Fibroblast of the conjunctiva (primary cell): ENCODE results near the gene SRL.
"Not testable (repeated sequence)": the region's sequence is repeated elsewhere in the genome, so short reads cannot be mapped to it uniquely, and the experiment has no call there.

Experiments
- DNase-seq: peaks from one replicate; pipeline ENCODE4 v3.0.0-alpha.2; 2010; ENCODE audit warnings: low read depth

Gene SRL

DNA sequence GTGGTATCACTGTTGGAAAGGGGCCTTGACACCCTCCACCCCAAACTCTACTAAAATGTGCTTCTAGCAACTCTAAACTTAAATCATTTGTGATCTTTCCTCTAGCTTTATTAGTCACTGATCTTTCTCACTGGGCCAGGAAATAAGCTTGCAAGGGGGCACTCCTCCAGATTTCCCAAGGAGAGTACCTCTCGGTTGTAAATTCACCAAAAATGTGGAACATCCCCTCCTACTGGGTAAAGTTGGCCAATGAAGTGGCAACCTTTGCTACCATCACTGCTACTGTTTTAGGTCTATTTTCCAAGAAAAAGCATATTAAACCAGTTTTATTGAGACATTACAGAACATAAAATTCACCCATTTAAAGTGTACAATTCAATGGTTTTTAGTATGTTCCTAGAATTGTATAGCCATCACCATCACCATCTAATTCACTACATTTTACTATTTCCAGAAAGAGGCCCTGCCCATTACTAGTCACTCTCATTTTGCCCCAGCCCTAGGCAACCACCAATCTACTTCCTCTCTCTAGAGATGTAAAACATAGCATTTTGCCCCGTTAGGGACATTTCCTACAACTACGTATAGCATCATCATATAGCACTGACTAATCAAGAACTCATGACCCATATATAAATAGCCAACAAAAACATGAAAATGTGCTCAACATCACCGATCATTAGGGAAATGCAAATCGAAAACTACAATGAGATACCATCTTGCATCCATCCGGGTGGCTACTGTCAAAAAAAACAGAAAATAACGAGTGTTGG, 81.0 kb downstream of the SRL start:
- DNase-seq, result no peak

GRCh38 chr16:4159726-4160125, 82.2 kb downstream of the SRL start:
- no peak for DNase-seq

- DNase-seq, result no peak
Measured at GRCh38 chr16:4158143-4159093, 83.5 kb downstream of the SRL start.

- no peak for DNase-seq
Measured at GRCh38 chr16:4157376-4157825, 84.5 kb downstream of the SRL start.

DNA sequence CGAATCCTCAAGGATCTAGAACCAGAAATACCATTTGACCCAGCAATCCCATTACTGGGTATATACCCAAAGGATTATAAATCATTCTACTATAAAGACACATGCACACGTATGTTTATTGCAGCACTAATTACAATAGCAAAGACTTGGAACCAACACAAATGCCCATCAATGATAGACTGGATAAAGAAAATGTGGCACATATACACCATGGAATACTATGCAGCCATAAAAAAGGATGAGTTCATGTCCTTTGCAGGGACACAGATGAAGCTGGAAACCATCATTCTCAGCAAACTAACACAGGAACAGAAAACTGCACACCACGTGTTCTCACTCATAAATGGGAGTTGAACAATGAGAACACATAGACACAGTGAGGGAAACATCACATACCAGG, 85.4 kb downstream of the SRL start:
- not testable (repeated sequence) for DNase-seq

- not testable (repeated sequence) for DNase-seq
Measured at GRCh38 chr16:4153364-4153763, 88.5 kb downstream of the SRL start.

- DNase-seq, result no peak
Measured at GRCh38 chr16:4152267-4152666, 89.6 kb downstream of the SRL start.

GRCh38 chr16:4147236-4147635, 94.6 kb downstream of the SRL start:
- DNase-seq, result no peak

DNA sequence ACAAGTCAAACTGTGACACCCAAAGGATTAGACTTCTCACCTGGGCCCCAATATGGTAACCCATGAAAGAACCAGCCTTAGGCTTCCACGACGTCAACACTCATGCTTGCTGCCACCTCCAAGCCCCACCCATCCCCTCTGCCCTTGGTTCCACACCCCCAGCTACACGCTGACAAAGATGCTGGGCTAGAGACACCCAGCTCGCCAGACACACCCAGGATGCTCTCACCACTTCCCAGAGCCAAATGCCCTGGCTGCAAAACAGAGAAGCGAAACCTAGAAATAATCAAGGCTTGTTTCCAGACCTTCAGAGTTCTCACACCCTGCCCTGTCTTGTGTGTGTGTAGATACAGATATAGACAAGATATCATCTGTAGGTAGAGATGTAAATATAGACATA, 99.6 kb downstream of the SRL start:
- DNase-seq, result no peak

- no peak for DNase-seq
Measured at GRCh38 chr16:4141604-4142003, 100.3 kb downstream of the SRL start.

GRCh38 chr16:4140652-4141051, 101.2 kb downstream of the SRL start:
- DNase-seq, result no peak

- no peak for DNase-seq
Measured at GRCh38 chr16:4139968-4140367, 101.9 kb downstream of the SRL start.
